Activated B cell treated with CpG ODN at 0.5 μM for 24 hours (primary cell): ENCODE results near the gene B3GNT5. TPM values are rescaled to one million over a fixed set of nuclear protein-coding genes. Genes with fewer than 3 reads are reported as not detected.

ENCODE experiments used
- ATAC-seq: fragments of 200-7000 bp; cut with Tn5 transposase; one replicate; pipeline ENCODE4 v1.10.0; 2021; ENCODE audit warnings: low read depth, mild to moderate bottlenecking, moderate library complexity
- CTCF ChIA-PET: fragments of 350-600 bp; sonication (Branson Sonifier 250); formaldehyde crosslinking; loops from one replicate; lab custom pipeline; 2021; ENCODE audit warnings: antibody characterized with exemption; lab: Charles Lee
- POLR2A ChIA-PET: fragments of 350-600 bp; sonication (Branson Sonifier 250); formaldehyde crosslinking; loops from one replicate; lab custom pipeline; 2021; ENCODE audit warnings: antibody characterized with exemption; lab: Charles Lee
- DNase-seq: peaks from one replicate; pipeline ENCODE4 v3.0.0; 2022
- H3K27ac Mint-ChIP-seq: one replicate; pipeline ENCODE4 v1.8.0; 2020; ENCODE audit warnings: mixed read lengths
- H3K27me3 Mint-ChIP-seq: one replicate; pipeline ENCODE4 v1.8.0; 2021; ENCODE audit warnings: mixed read lengths
- H3K36me3 Mint-ChIP-seq: one replicate; pipeline ENCODE4 v1.8.0; 2021; ENCODE audit warnings: low read depth, mixed read lengths
- H3K4me1 Mint-ChIP-seq: one replicate; pipeline ENCODE4 v1.8.0; 2021; ENCODE audit warnings: mixed read lengths
- H3K4me3 Mint-ChIP-seq: one replicate; pipeline ENCODE4 v1.8.0; 2020; ENCODE audit warnings: mild to moderate bottlenecking, mixed read lengths
- H3K9me3 Mint-ChIP-seq: one replicate; pipeline ENCODE4 v1.8.0; 2020; ENCODE audit warnings: mixed read lengths
- intact Hi-C: fragments of 100-400 bp; cut with micrococcal nuclease; formaldehyde crosslinking; loops from one replicate; pipeline ENCODE4 v1.15.1; 2024
- total RNA-seq: library from RNA; stranded (reverse); gene quantifications from 2 replicates; pipeline ENCODE4 v1.2.3, GENCODE V29; 2022
- TF ChIP-seq, protein P1 (sequence below): fragments of 200-600 bp; IDR thresholded peaks from one replicate; pipeline ENCODE4 v1.8.0; 2022; ENCODE audit warnings: antibody characterized with exemption, mild to moderate bottlenecking

Gene B3GNT5
- total RNA-seq, 1 donor from 2014 or later = 0.38 TPM

DNA sequence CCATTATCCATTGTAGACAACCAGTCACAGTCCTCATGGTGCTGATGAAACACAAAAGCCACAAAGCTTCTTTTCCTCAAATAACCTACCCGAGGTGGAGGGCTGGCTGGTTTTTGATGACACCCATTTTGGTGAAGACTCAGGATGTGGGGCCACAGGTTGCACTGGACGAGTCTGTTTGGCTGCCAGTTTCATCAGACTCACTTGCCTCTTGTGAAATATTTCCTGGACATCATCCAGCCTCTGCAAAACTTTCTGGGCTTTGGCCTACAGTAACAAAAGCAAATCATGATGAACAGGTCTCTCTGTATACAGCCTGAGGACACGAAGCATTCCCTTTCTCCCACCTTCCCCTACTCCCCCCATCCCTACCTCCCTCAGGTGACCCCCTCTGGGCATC lies 42.2 kb downstream of the B3GNT5 start:
- POLR2A ChIA-PET = no interaction called here
- Mint-ChIP-seq H3K4me3 (no peak overlapping the region), H3K27ac (no peak overlapping the region), H3K27me3 (no peaks in the 10 kb centered on the region), H3K9me3 (no peaks in the 10 kb centered on the region), H3K36me3 (no peaks in the 10 kb centered on the region), H3K4me1 (peaks cover under 1% of the 10 kb centered on the region)
- CTCF ChIA-PET = no interaction called here
- ATAC-seq (no peak), DNase-seq (no peak)
- intact Hi-C loops = no loop called here
- TF ChIP-seq, protein P1, sequence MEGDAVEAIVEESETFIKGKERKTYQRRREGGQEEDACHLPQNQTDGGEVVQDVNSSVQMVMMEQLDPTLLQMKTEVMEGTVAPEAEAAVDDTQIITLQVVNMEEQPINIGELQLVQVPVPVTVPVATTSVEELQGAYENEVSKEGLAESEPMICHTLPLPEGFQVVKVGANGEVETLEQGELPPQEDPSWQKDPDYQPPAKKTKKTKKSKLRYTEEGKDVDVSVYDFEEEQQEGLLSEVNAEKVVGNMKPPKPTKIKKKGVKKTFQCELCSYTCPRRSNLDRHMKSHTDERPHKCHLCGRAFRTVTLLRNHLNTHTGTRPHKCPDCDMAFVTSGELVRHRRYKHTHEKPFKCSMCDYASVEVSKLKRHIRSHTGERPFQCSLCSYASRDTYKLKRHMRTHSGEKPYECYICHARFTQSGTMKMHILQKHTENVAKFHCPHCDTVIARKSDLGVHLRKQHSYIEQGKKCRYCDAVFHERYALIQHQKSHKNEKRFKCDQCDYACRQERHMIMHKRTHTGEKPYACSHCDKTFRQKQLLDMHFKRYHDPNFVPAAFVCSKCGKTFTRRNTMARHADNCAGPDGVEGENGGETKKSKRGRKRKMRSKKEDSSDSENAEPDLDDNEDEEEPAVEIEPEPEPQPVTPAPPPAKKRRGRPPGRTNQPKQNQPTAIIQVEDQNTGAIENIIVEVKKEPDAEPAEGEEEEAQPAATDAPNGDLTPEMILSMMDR = no peak

DNA sequence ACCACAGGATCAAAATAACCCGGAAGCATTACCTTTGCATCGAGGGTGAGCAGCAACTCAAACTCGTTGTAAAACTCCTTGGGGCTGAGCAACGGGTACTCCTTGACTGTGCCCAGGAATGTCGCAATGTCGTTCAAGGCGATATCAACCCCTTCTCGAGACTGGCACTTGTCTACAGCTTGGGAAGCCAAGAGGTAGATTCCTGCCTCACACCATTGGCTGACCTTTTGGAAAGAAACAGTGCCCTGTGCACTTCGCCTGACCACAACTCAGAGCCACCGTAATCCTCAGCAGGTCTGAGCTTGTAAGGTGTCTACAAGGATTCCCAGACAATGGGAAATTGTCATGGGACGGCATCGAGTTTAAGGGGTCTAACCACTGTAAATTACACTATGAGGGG lies 43.9 kb downstream of the B3GNT5 start:
- Mint-ChIP-seq H3K4me1 (no peaks in the 10 kb centered on the region), H3K36me3 (no peaks in the 10 kb centered on the region), H3K4me3 (no peak overlapping the region), H3K27me3 (no peaks in the 10 kb centered on the region), H3K9me3 (no peaks in the 10 kb centered on the region), H3K27ac (no peak overlapping the region)
- ChIA-PET POLR2A (interaction anchor here (1.2 kb wide), 1 partner anchor 11 kb away, joined by 3 read pairs; no protein-coding TSS in a partner anchor), CTCF (no interaction called here)
- DNase-seq = no peak
- no peak for ATAC-seq
- TF ChIP-seq, protein P1 = no peak
- intact Hi-C loops = no loop called here

DNA sequence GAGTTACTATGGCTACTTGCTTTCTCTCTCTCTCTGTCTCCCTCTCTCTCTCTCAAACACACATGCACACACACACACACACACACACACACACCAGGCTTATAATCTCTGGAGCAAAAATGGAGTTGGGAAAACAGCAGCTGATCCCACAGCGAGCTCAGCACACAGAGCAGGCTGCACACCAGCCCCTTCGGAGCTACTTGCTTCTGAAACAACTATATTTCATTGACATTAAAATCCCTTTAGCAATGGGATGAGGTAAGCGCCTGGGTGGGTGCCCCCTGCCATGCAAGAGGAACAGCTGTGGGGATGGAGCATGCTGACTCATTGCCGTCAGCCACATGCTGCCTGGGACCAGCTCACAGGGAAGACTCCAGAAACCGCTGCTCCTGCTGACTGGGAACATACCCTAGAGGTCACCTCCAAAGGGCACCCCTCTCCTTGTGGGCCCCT lies 45.7 kb downstream of the B3GNT5 start:
- ChIA-PET POLR2A (no interaction called here), CTCF (no interaction called here)
- Mint-ChIP-seq H3K27me3 (no peaks in the 10 kb centered on the region), H3K9me3 (no peaks in the 10 kb centered on the region), H3K4me3 (no peak overlapping the region), H3K27ac (no peak overlapping the region), H3K4me1 (no peaks in the 10 kb centered on the region), H3K36me3 (no peaks in the 10 kb centered on the region)
- no peak for ATAC-seq
- DNase-seq = no peak
- intact Hi-C loops = no loop called here
- TF ChIP-seq, protein P1 = no peak

DNA sequence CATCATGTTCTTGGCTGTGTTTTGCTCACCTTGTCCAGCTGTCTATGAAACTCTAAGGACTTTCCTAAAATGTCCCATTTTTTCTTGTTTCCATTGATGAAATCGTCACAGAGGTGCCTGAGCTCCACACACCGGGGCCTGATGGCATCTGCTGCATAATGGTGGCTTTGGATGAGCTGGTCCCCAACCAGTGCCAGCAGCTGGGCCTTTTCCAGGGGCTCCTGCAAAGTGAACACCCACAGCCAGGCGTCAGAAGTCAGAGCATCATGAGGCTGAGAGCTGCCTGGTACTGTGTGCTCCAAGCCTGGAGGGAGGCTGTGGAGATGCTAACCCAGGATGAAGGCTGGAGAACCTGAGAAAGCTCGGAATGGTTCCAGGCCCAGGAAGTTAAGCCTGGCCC lies 46.9 kb downstream of the B3GNT5 start:
- Mint-ChIP-seq H3K27ac (no peak overlapping the region), H3K27me3 (no peaks in the 10 kb centered on the region), H3K4me1 (no peaks in the 10 kb centered on the region), H3K4me3 (no peak overlapping the region), H3K9me3 (no peaks in the 10 kb centered on the region), H3K36me3 (no peaks in the 10 kb centered on the region)
- CTCF ChIA-PET = no interaction called here
- DNase-seq = no peak
- TF ChIP-seq, protein P1 = no peak
- no peak for ATAC-seq
- intact Hi-C loops = no loop called here
- POLR2A ChIA-PET = no interaction called here

DNA sequence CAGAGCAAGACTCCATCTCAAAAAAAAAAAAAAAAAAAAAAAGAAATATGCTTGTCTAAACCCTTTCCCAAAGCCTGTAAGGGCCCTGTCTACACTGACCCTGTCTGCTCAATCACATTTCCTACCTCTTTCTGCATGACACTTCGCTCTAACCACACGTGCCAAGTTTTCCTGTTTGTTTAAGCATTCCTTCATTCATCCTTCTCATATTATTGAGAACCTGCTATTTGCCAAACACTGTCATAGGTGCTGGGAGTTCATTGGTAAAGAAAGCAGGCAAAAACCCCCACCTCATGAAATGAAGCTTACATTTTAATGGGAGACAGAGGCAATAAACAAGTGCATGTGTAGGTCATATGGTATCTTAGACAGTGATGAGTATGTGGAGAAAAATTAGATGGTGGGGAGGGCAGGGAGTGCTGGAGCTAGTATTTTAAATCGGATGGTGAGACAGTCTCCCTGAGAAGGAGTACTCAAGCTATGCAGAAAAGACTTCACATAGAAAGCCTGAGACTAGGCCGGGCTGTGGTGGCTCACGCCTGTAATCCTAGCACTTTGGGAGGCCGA lies 48.0 kb downstream of the B3GNT5 start:
- intact Hi-C loops = no loop called here
- DNase-seq = no peak
- CTCF ChIA-PET = no interaction called here
- no peak overlapping the region for H3K27ac Mint-ChIP-seq
- no peaks in the 10 kb centered on the region for H3K4me1 Mint-ChIP-seq
- H3K4me3 Mint-ChIP-seq = no peak overlapping the region
- POLR2A ChIA-PET = no interaction called here
- TF ChIP-seq, protein P1 = no peak
- no peaks in the 10 kb centered on the region for H3K36me3 Mint-ChIP-seq
- no peak for ATAC-seq
- no peaks in the 10 kb centered on the region for H3K9me3 Mint-ChIP-seq
- H3K27me3 Mint-ChIP-seq = no peaks in the 10 kb centered on the region
